ENCODE measurements around the gene ATXN10. TPM values are rescaled to one million over a fixed set of nuclear protein-coding genes. Genes with fewer than 3 reads are reported as not detected.

Gene ATXN10
- total and polyA plus RNA-seq, 4 experiments from 2014 or later, result 61.8 to 102 (median 76.3) TPM

GRCh38 chr22:45891471-45891995 is 219.9 kb downstream of the ATXN10 start:
- no peaks in the 10 kb centered on the region for H3K27me3 ChIP-seq (ENCODE audit: insufficient read depth, low read length)
- POLR2A ChIA-PET (ENCODE audit: partially characterized antibody), result no interaction called here
- CTCF ChIA-PET (ENCODE audit: partially characterized antibody), result no interaction called here

GRCh38 chr22:45891996-45892621 is 220.5 kb downstream of the ATXN10 start:
- Histone ChIP-seq H3K27ac (ENCODE audit: low read depth, low read length) (no peak overlapping the region), H3K9me3 (ENCODE audit: control insufficient read depth in 1 of 2, low read length in 2 of 2) (no peaks in the 10 kb centered on the region), H3K36me3 (ENCODE audit: insufficient read depth, low read length) (no peaks in the 10 kb centered on the region), H3K4me1 (ENCODE audit: insufficient read depth, low read length) (no peaks in the 10 kb centered on the region), H3K4me3 (ENCODE audit: low read length in 2 of 2) (no peak overlapping the region), H3K27me3 (ENCODE audit: insufficient read depth, low read length) (no peaks in the 10 kb centered on the region)
- ChIA-PET CTCF (ENCODE audit: partially characterized antibody) (no interaction called here), POLR2A (ENCODE audit: partially characterized antibody) (no interaction called here)
- intact Hi-C loops (cut with micrococcal nuclease), result no loop called here
- Mint-ChIP-seq H3K36me3 (no peaks in the 10 kb centered on the region), H3K9me3 (peaks cover 0 to 2% (median 0%) of the 10 kb centered on the region in 8 donors), H3K4me1 (no peaks in the 10 kb centered on the region), H3K27ac (no peak overlapping the region), H3K27me3 (peaks cover 3 to 20% of the 10 kb centered on the region in 2 donors), H3K4me3 (no peak overlapping the region)
- DNase-seq, result no peak

More at GRCh38 chr22:45891471-45891995, 219.9 kb downstream of the ATXN10 start:
- Histone ChIP-seq H3K36me3 (ENCODE audit: insufficient read depth, low read length) (no peaks in the 10 kb centered on the region), H3K4me3 (ENCODE audit: low read length in 2 of 2) (no peak overlapping the region), H3K4me1 (ENCODE audit: insufficient read depth, low read length) (no peaks in the 10 kb centered on the region), H3K9me3 (ENCODE audit: control insufficient read depth in 1 of 2, low read length in 2 of 2) (no peaks in the 10 kb centered on the region), H3K27ac (ENCODE audit: low read depth, low read length) (no peak overlapping the region)
- no peaks in the 10 kb centered on the region for H3K4me1 Mint-ChIP-seq
- H3K4me3 Mint-ChIP-seq, result no peak overlapping the region
- H3K27me3 Mint-ChIP-seq, result peaks cover 3 to 25% of the 10 kb centered on the region in 2 donors
- no peak for DNase-seq
- no peak overlapping the region for H3K27ac Mint-ChIP-seq
- intact Hi-C loops (cut with micrococcal nuclease), result no loop called here
- H3K36me3 Mint-ChIP-seq, result no peaks in the 10 kb centered on the region
- peaks cover 0 to 2% (median 0%) of the 10 kb centered on the region in 8 donors for H3K9me3 Mint-ChIP-seq

- Histone ChIP-seq H3K4me1 (ENCODE audit: insufficient read depth, low read length) (no peaks in the 10 kb centered on the region), H3K4me3 (ENCODE audit: low read length in 2 of 2) (no peak overlapping the region), H3K9me3 (ENCODE audit: control insufficient read depth in 1 of 2, low read length in 2 of 2) (no peaks in the 10 kb centered on the region), H3K27me3 (ENCODE audit: insufficient read depth, low read length) (no peaks in the 10 kb centered on the region), H3K36me3 (ENCODE audit: insufficient read depth, low read length) (no peaks in the 10 kb centered on the region), H3K27ac (ENCODE audit: low read depth, low read length) (no peak overlapping the region)
- Mint-ChIP-seq H3K36me3 (no peaks in the 10 kb centered on the region), H3K27ac (no peak overlapping the region), H3K4me3 (no peak overlapping the region), H3K27me3 (peaks cover 3 to 19% of the 10 kb centered on the region in 2 donors), H3K4me1 (no peaks in the 10 kb centered on the region), H3K9me3 (peaks cover 0 to 2% (median 0%) of the 10 kb centered on the region in 8 donors)
- CTCF ChIA-PET (ENCODE audit: partially characterized antibody), result no interaction called here
- intact Hi-C loops (cut with micrococcal nuclease), result no loop called here
- POLR2A ChIA-PET (ENCODE audit: partially characterized antibody), result no interaction called here
- no peak for DNase-seq
Observed at GRCh38 chr22:45892681-45893461, 221.2 kb downstream of the ATXN10 start.

GRCh38 chr22:45893516-45893915 is 221.9 kb downstream of the ATXN10 start:
- Mint-ChIP-seq H3K9me3 (no peaks in the 10 kb centered on the region), H3K27ac (no peak overlapping the region), H3K36me3 (no peaks in the 10 kb centered on the region), H3K4me1 (no peaks in the 10 kb centered on the region), H3K27me3 (peaks cover 3 to 14% of the 10 kb centered on the region in 2 donors), H3K4me3 (no peak overlapping the region)
- no peaks in the 10 kb centered on the region for H3K9me3 ChIP-seq (ENCODE audit: control insufficient read depth in 1 of 2, low read length in 2 of 2)
- intact Hi-C loops (cut with micrococcal nuclease), result no loop called here
- DNase-seq, result no peak
- ChIA-PET CTCF (ENCODE audit: partially characterized antibody) (no interaction called here), POLR2A (ENCODE audit: partially characterized antibody) (no interaction called here)
- H3K27ac ChIP-seq (ENCODE audit: low read depth, low read length), result no peak overlapping the region
- no peaks in the 10 kb centered on the region for H3K36me3 ChIP-seq (ENCODE audit: insufficient read depth, low read length)
- no peaks in the 10 kb centered on the region for H3K4me1 ChIP-seq (ENCODE audit: insufficient read depth, low read length)
- H3K27me3 ChIP-seq (ENCODE audit: insufficient read depth, low read length), result no peaks in the 10 kb centered on the region
- no peak overlapping the region for H3K4me3 ChIP-seq (ENCODE audit: low read length in 2 of 2)

Small RNAs within 50 kb of the gene (microRNA-seq; reads per million reads assigned to microRNA genes)
- not detected for gene MIR4762 (ENCODE audit: borderline microRNAs expressed, borderline number of aligned reads, borderline replicate concordance)

Other genes with a start within 250 kb of the ATXN10 start
- gene FBLN1, start 169.0 kb upstream of the ATXN10 start, total RNA-seq, result not detected
- not detected for gene FBLN1, start 169.0 kb upstream of the ATXN10 start, polyA plus RNA-seq

Data from CD4-positive, alpha-beta memory T cell (primary cell).